Prostate gland (tissue), 2 donors: Measurements from ENCODE around the gene CLEC9A.

Source experiments
- POLR2A ChIP-seq: fragments of 450-650 bp; IDR thresholded peaks from one replicate; pipeline ENCODE4 v1.6.1; 2016; ENCODE audit warnings: antibody characterized with exemption, mild to moderate bottlenecking
- POLR2AphosphoS5 ChIP-seq: sonication (generic); formaldehyde crosslinking; IDR thresholded peaks from one replicate; pipeline ENCODE4 v1.6.1; 2017; ENCODE audit warnings: antibody characterized with exemption
- TF ChIP-seq, protein P1 (sequence below), 4 experiments: fragments of 200-600 bp in 2 of 4; fragments of 450-650 bp in 2 of 4; sonication (generic) in 2 of 4; IDR thresholded peaks; 1 replicate in 3 of 4; 2 replicates in 1 of 4; pipeline ENCODE4 v1.5.1; 2016 to 2019; ENCODE audit warnings: antibody characterized with exemption in 4 of 4, mild to moderate bottlenecking in 2 of 4, moderate library complexity in 2 of 4

DNA sequence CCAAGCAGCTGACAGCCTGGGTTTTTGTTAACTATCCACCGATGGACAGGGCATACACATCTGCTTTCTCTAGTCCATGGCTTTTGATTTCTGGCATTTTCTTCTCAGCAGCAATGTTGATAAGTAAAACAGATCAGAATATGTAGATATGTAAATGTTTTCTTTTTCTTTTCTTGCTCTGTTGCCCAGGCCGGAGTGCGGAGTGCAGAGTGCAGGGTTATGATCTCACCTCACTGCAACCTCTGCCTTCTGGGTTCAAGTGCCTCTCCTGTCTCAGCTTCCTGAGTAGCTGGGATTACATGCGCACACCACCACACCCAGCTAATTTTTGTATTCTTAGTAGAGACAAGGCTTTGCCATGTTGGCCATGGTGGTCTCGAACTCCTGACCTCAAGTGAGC lies 27.9 kb downstream of the CLEC9A start:
- TF ChIP-seq, protein P1, sequence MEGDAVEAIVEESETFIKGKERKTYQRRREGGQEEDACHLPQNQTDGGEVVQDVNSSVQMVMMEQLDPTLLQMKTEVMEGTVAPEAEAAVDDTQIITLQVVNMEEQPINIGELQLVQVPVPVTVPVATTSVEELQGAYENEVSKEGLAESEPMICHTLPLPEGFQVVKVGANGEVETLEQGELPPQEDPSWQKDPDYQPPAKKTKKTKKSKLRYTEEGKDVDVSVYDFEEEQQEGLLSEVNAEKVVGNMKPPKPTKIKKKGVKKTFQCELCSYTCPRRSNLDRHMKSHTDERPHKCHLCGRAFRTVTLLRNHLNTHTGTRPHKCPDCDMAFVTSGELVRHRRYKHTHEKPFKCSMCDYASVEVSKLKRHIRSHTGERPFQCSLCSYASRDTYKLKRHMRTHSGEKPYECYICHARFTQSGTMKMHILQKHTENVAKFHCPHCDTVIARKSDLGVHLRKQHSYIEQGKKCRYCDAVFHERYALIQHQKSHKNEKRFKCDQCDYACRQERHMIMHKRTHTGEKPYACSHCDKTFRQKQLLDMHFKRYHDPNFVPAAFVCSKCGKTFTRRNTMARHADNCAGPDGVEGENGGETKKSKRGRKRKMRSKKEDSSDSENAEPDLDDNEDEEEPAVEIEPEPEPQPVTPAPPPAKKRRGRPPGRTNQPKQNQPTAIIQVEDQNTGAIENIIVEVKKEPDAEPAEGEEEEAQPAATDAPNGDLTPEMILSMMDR (IDR thresholded peaks at IDR 0.05): no peak
- TF ChIP-seq POLR2AphosphoS5 (no peak), POLR2A (no peak)
